ENCODE measurements around the gene ELMOD2.

The ELMOD2 gene

GRCh38 chr4:140584439-140584838, 60.5 kb downstream of the ELMOD2 start:
- DNase-seq: no peak

- no peak for DNase-seq
Measured at GRCh38 chr4:140595065-140595464, 71.1 kb downstream of the ELMOD2 start.

GRCh38 chr4:140600408-140600807, 76.4 kb downstream of the ELMOD2 start:
- no peak for DNase-seq

- no peak for DNase-seq
Measured at GRCh38 chr4:140602714-140603113, 78.7 kb downstream of the ELMOD2 start.

GRCh38 chr4:140603286-140603685, 79.3 kb downstream of the ELMOD2 start:
- DNase-seq: no peak
